Tibial artery (tissue), 4 donors: ENCODE data around the gene SERGEF.
A peak's percentile ranks its signal among the peaks of the same experiment; 100 is the strongest.

Source experiments
- DNase-seq, 2 donors: peaks; one replicate each; pipeline ENCODE4 v3.0.0-alpha.2; 2019
- H3K27ac ChIP-seq, 2 donors: fragments of 200-600 bp; sonication (generic) in 1 of 2; 1 replicate in 1 of 2; 2 replicates in 1 of 2; pipeline ENCODE4 v1.5.1; 2018 to 2019; ENCODE audit warnings: mild to moderate bottlenecking in 1 of 2
- H3K27me3 ChIP-seq, 2 donors: fragments of 200-600 bp; sonication (generic) in 1 of 2; one replicate each; pipeline versions ENCODE4 v1.5.1 to v1.6.0; 2016 to 2019
- H3K36me3 ChIP-seq, 3 donors: fragments of 200-600 bp; sonication (generic) in 2 of 3; one replicate each; pipeline ENCODE4 v1.5.1; 2016 to 2019; ENCODE audit warnings: mild to moderate bottlenecking in 2 of 3
- H3K4me1 ChIP-seq, 4 donors: fragments of 200-600 bp; sonication (generic) in 2 of 4; 1 replicate in 3 of 4; 2 replicates in 1 of 4; pipeline ENCODE4 v1.5.1; 2016 to 2019
- H3K4me3 ChIP-seq, 2 donors: fragments of 200-600 bp; sonication (generic) in 1 of 2; 1 replicate in 1 of 2; 2 replicates in 1 of 2; pipeline ENCODE4 v1.5.1; 2018 to 2019; ENCODE audit warnings: mild to moderate bottlenecking in 2 of 2
- H3K9me3 ChIP-seq, 3 donors: fragments of 200-600 bp; sonication (generic) in 1 of 3; one replicate each; pipeline ENCODE4 v1.5.1; 2016 to 2019
- intact Hi-C: fragments of 100-400 bp; cut with DNase I; formaldehyde crosslinking; loops from one replicate; pipeline ENCODE4 v1.15.0; 2023; ENCODE audit warnings: low total_unique reads
- TF ChIP-seq, protein P1 (sequence below), 2 experiments: fragments of 200-600 bp in 1 of 2; fragments of 450-650 bp in 1 of 2; IDR thresholded peaks; one replicate each; pipeline ENCODE4 v1.5.1; 2017 to 2019; ENCODE audit warnings: antibody characterized with exemption in 2 of 2, mild to moderate bottlenecking in 1 of 2, moderate library complexity in 1 of 2

Gene SERGEF

GRCh38 chr11:17771415-17771814 lies 241.4 kb downstream of the SERGEF start:
- H3K27ac ChIP-seq: no peak overlapping the region

DNA sequence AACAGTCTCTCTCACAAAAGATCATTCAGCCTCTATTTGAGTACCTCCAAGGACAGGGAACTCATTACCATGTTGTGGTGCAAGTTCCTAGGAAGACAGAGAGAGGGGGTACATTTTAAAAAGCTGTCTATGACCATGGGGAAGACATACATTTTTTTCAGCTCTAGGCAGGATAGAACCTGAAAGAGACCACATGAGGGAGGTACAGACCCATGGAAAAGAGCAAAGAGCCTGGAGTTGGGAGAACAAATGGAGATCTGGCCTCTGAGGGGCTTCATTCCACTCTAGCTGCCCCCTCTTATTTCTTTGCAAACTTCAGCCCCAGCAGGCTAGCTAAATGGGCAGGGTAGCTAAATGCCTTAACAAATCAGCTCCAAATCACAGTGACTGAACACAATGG lies 241.9 kb downstream of the SERGEF start:
- H3K36me3 ChIP-seq: no peaks in the 10 kb centered on the region
- TF ChIP-seq, protein P1, sequence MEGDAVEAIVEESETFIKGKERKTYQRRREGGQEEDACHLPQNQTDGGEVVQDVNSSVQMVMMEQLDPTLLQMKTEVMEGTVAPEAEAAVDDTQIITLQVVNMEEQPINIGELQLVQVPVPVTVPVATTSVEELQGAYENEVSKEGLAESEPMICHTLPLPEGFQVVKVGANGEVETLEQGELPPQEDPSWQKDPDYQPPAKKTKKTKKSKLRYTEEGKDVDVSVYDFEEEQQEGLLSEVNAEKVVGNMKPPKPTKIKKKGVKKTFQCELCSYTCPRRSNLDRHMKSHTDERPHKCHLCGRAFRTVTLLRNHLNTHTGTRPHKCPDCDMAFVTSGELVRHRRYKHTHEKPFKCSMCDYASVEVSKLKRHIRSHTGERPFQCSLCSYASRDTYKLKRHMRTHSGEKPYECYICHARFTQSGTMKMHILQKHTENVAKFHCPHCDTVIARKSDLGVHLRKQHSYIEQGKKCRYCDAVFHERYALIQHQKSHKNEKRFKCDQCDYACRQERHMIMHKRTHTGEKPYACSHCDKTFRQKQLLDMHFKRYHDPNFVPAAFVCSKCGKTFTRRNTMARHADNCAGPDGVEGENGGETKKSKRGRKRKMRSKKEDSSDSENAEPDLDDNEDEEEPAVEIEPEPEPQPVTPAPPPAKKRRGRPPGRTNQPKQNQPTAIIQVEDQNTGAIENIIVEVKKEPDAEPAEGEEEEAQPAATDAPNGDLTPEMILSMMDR (IDR thresholded peaks at IDR 0.05): no peak
- peaks cover 0 to 6% of the 10 kb centered on the region in 2 donors for H3K27me3 ChIP-seq
- no peaks in the 10 kb centered on the region for H3K4me1 ChIP-seq
- no peak overlapping the region for H3K4me3 ChIP-seq
- H3K9me3 ChIP-seq: no peaks in the 10 kb centered on the region
- no peak for DNase-seq
- intact Hi-C loops: no loop called here
- no peak overlapping the region for H3K27ac ChIP-seq

More at GRCh38 chr11:17771415-17771814, 241.4 kb downstream of the SERGEF start:
- peaks cover 0 to 1% of the 10 kb centered on the region in 2 donors for H3K27me3 ChIP-seq
- no peaks in the 10 kb centered on the region for H3K36me3 ChIP-seq
- DNase-seq: peak in 1 of 2 donors; percentile 43
- intact Hi-C loops: no loop called here
- H3K4me3 ChIP-seq: no peak overlapping the region
- H3K9me3 ChIP-seq: no peaks in the 10 kb centered on the region
- H3K4me1 ChIP-seq: no peaks in the 10 kb centered on the region
- TF ChIP-seq, protein P1 (IDR thresholded peaks at IDR 0.05): no peak

DNA sequence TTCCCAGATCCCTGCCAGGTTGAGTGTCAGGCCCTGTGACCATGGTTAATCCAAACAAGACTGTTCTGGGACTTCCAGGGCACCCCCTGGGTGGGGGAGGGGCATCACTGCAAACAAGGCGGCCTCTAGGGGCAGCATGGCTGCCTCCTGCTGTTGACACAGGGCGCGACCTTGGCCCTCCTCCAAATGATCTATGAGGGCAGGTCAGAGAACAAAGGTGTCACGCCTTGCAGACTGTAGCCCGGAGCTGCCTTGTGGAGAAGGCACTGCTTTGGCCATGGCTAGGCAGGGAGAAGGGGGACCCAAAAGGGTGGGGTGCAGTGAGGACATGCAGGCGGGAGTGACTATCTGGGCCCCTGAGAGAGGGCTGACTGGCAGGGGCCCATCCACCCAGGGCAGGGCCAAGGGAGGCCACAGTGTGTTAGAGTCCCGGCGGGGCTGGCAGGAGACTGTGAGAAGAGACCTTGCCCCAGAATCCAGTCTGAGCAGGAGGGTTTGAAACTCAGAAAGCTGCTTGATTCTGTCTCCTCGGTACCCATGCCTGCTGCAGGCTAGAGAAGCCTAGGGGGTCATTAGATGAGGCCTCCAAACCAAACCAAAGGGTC lies 242.7 kb downstream of the SERGEF start:
- TF ChIP-seq, protein P1 (IDR thresholded peaks at IDR 0.05): no peak
- Histone ChIP-seq H3K9me3 (no peaks in the 10 kb centered on the region), H3K4me3 (no peak overlapping the region), H3K27ac (no peak overlapping the region), H3K4me1 (no peaks in the 10 kb centered on the region), H3K27me3 (peaks cover 0 to 11% of the 10 kb centered on the region in 2 donors), H3K36me3 (no peaks in the 10 kb centered on the region)
- DNase-seq: no peak
- intact Hi-C loops: no loop called here

DNA sequence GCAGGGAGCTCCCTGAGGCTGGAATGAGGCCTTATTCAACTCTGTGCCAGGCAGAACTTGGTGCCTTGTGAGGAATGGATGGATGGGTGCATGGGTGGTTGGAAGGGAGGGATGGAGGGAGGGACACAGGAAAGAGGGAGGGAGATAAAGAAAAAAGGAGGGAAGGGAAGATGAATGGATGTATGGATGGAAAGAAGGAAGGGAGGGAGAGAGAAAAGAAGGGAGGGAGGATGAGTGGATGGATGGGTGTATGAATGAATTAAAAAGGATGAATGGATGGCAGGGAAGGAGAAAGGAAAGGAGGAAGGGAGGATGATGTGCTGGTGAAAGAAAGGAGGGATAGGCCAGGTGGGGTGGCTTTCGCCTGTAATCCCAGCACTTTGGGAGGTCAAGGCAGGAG lies 243.6 kb downstream of the SERGEF start:
- Histone ChIP-seq H3K27ac (no peak overlapping the region), H3K9me3 (no peaks in the 10 kb centered on the region), H3K27me3 (peaks cover 0 to 20% of the 10 kb centered on the region in 2 donors), H3K36me3 (no peaks in the 10 kb centered on the region), H3K4me3 (no peak overlapping the region), H3K4me1 (no peaks in the 10 kb centered on the region)
- TF ChIP-seq, protein P1 (IDR thresholded peaks at IDR 0.05): no peak
- intact Hi-C loops: no loop called here
- DNase-seq: no peak

DNA sequence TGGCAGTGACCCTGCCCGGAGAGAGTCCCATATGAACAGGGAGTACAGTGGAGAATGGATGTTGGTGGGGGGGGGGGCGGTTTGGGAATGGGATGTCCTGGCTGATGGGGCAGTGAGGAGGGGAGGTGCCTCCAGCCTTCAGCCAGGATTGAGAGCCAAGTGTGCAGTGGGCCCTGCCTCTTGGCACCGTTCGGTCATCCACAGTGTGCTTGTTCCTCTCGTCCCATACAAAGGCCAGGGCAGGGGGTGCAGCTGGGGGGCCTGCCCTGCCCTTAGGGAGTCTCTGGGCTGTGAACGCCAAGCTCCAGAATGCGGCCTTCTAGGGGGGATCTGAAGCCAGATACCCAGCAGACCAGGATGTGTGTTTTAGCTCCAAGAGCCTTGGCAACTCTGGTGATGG lies 244.3 kb downstream of the SERGEF start:
- TF ChIP-seq, protein P1 (IDR thresholded peaks at IDR 0.05): no peak
- H3K9me3 ChIP-seq: no peaks in the 10 kb centered on the region
- intact Hi-C loops: no loop called here
- H3K4me1 ChIP-seq: no peaks in the 10 kb centered on the region
- H3K36me3 ChIP-seq: no peaks in the 10 kb centered on the region
- no peak for DNase-seq
- no peak overlapping the region for H3K4me3 ChIP-seq
- peaks cover 0 to 20% of the 10 kb centered on the region in 2 donors for H3K27me3 ChIP-seq
- no peak overlapping the region for H3K27ac ChIP-seq

DNA sequence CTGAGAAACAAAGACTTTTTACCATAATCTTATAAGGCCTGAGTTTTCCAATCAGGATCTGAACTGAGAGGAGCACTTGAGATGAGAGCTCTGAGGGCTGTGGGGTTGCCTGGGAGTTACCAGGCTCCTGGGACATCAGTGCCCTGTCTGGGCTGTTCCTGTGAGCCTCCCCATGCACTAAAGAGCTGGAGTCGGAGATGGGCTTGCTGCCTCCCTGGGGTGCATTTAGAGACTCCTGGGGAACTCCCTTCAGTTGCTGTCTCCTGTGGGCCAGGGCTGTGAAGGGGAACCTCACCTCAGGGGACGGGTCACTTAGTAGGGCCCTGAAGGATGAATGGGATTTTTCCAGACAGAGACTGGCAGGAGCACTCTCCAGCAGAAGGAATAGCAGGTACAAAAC lies 244.9 kb downstream of the SERGEF start:
- DNase-seq: no peak
- no peaks in the 10 kb centered on the region for H3K36me3 ChIP-seq
- intact Hi-C loops: no loop called here
- no peaks in the 10 kb centered on the region for H3K9me3 ChIP-seq
- peaks cover 0 to 20% of the 10 kb centered on the region in 2 donors for H3K27me3 ChIP-seq
- H3K4me3 ChIP-seq: no peak overlapping the region
- no peaks in the 10 kb centered on the region for H3K4me1 ChIP-seq
- TF ChIP-seq, protein P1 (IDR thresholded peaks at IDR 0.05): no peak
- H3K27ac ChIP-seq: no peak overlapping the region
